PFSK-1 (cell line): ENCODE data around the gene KSR2.

Experiments
- FOXP2 ChIP-seq: optimal IDR thresholded peaks from 2 replicates; pipeline ENCODE3; 2011; ENCODE audit warnings: borderline replicate concordance, control low read depth, inconsistent platforms; ENCODE audit not compliant: insufficient read depth; ENCODE audit errors: extremely low read length, extremely low read depth
- POLR2AphosphoS5 ChIP-seq: IDR thresholded peaks from 2 replicates; pipeline ENCODE4 v1.6.1; 2012; ENCODE audit warnings: low read depth, mild to moderate bottlenecking, control low read depth, low read length, moderate library complexity
- SIN3A ChIP-seq: IDR thresholded peaks from 2 replicates; pipeline ENCODE4 v1.6.1; 2012; ENCODE audit warnings: mild to moderate bottlenecking, low read length, moderate library complexity, borderline replicate concordance; ENCODE audit not compliant: insufficient read depth
- TAF1 ChIP-seq: IDR thresholded peaks from 2 replicates; pipeline ENCODE4 v1.6.1; 2012; ENCODE audit warnings: low read length, control low read depth, borderline replicate concordance; ENCODE audit not compliant: insufficient read depth

DNA sequence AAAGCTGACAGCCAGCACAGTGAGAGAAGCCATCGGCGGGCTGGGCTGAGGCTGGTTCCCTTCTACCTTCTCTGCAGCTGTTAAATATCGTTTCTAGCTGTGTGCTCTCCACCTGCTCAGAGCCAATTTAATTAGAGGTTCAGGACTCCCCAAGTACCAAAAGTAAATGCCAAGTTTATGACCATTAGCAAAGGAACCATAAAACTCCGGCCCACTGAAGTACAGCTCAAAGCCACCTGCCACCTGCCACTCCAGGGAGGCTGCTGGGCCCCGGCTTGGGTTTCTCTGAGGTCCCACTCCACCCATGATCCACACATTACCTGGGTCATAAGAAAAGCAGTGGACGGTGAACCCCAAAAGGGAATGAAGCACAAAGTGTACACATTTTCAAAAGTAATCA, 272.8 kb downstream of the KSR2 start:
- TF ChIP-seq TAF1 (no peak), POLR2AphosphoS5 (no peak), SIN3A (no peak), FOXP2 (no peak)
